Measurements from ENCODE around the gene UTP18.
"Not testable (repeated sequence)": the region's sequence is repeated elsewhere in the genome, so short reads cannot be mapped to it uniquely, and the experiment has no call there.

UTP18 gene

GRCh38 chr17:51260237-51261023 is at the start of gene UTP18:
Gene UTP18 (plus strand): TSS chr17:51260546. CDS start chr17:51260585, 39 bp downstream.
- DNase-seq = peak; percentile 97 to 99 (median 99)

- no peak for DNase-seq
These were observed 45.4 kb upstream of the UTP18 start for GRCh38 chr17:51214920-51215319.

- DNase-seq = peak in 1 of 3 experiments; percentile 6
These were observed 42.4 kb upstream of the UTP18 start for GRCh38 chr17:51217946-51218345.

GRCh38 chr17:51221322-51221721 is 39.0 kb upstream of the UTP18 start:
- no peak for DNase-seq

GRCh38 chr17:51224402-51225262 is 35.7 kb upstream of the UTP18 start:
- no peak for DNase-seq

GRCh38 chr17:51225523-51225922 is 34.8 kb upstream of the UTP18 start:
- not testable (repeated sequence) for DNase-seq

- no peak for DNase-seq
These were observed 32.2 kb upstream of the UTP18 start for GRCh38 chr17:51228161-51228560.

GRCh38 chr17:51229889-51230288 is 30.5 kb upstream of the UTP18 start:
- DNase-seq = no peak

GRCh38 chr17:51230306-51230705 is 30.0 kb upstream of the UTP18 start:
- no peak for DNase-seq

GRCh38 chr17:51231999-51232398 is 28.3 kb upstream of the UTP18 start:
- no peak for DNase-seq

GRCh38 chr17:51234162-51234561 is 26.2 kb upstream of the UTP18 start:
- DNase-seq = no peak

- no peak for DNase-seq
These were observed 22.0 kb upstream of the UTP18 start for GRCh38 chr17:51238255-51238887.

GRCh38 chr17:51240275-51240674 is 20.1 kb upstream of the UTP18 start:
- no peak for DNase-seq

GRCh38 chr17:51244041-51244440 is 16.3 kb upstream of the UTP18 start:
- no peak for DNase-seq

- DNase-seq = no peak
These were observed 14.8 kb upstream of the UTP18 start for GRCh38 chr17:51245535-51245934.

GRCh38 chr17:51250314-51250840 is 10.0 kb upstream of the UTP18 start:
- no peak for DNase-seq

GRCh38 chr17:51251010-51251409 is 9.3 kb upstream of the UTP18 start:
- no peak for DNase-seq

- no peak for DNase-seq
These were observed 4.7 kb upstream of the UTP18 start for GRCh38 chr17:51255673-51256072.

- DNase-seq = no peak
These were observed 4.2 kb upstream of the UTP18 start for GRCh38 chr17:51256101-51256500.

GRCh38 chr17:51257150-51258081 is 2.9 kb upstream of the UTP18 start:
- no peak for DNase-seq

- peak in 2 of 3 experiments; percentile 33 to 57 for DNase-seq
These were observed 1.4 kb upstream of the UTP18 start for GRCh38 chr17:51258756-51259563.
